Activated T-helper 1 cell treated with Interleukin-2 at 50 U/mL for 16 hours (primary cell): ENCODE data around the gene MXRA7.
"Not testable (repeated sequence)": the region's sequence is repeated elsewhere in the genome, so short reads cannot be mapped to it uniquely, and the experiment has no call there.

Source experiments
- DNase-seq: peaks from one replicate; pipeline ENCODE4 v3.0.0-alpha.2; 2020; ENCODE audit warnings: low read depth

The MXRA7 gene, protein sequence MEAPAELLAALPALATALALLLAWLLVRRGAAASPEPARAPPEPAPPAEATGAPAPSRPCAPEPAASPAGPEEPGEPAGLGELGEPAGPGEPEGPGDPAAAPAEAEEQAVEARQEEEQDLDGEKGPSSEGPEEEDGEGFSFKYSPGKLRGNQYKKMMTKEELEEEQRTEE

DNA sequence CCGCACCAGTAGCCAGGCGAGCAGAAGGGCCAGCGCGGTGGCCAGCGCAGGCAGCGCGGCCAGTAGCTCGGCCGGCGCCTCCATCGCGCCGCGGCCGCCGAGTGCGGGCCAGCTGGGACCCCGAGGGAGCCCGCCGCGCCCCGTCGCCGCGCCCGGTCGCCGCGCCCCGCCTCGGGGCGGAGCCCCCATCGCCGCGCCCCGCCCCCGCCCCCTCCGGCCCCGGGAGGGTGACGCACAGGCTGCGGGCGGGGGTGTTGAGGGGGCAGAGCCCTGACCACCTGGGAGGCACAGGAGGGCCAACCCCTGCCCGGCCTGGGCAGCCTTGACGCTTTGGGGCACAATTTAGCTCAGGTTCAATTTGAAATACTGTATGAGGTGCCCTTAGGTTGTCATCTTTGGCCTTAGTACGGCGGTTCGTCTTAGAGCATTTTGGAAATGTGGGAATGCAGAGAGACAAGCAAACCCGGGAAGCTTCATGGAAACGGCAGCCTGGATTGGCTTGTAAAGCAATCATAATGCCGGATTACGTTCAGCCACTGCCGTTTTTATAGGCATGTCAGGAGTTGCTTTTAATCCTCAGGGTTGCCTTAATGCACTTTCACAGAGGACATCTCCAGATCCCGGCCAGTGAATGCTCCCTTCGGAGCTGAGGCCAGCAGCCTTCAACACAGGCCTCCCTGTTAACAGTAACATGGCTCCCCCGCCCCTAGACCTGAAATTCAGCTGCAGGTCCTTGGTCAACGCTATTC is at the start of gene MXRA7:
Gene MXRA7, minus strand, starts transcription at position 103 of the 749 bp plus-strand sequence. Its CDS starts 19 bp downstream, at position 84.
- DNase-seq: peak; percentile 45

DNA sequence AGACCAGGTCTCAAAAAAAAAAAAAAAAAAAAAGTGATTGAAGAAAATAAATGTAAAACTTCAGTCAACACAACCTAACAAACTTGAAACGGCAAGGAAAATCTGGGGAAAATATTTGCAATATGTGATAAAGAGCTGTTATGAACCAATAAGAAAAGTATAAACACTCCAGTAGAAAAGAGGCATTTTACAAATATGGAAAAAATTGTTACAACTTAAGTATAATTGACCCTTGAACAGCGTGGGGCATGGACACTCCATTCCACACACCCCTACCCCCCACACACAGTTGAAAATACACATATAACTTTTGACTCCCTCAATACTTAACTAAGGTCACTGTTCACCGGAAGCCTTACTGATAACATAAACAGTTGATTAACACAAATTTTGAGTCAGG is 47.8 kb upstream of the MXRA7 start:
- DNase-seq: no peak

DNA sequence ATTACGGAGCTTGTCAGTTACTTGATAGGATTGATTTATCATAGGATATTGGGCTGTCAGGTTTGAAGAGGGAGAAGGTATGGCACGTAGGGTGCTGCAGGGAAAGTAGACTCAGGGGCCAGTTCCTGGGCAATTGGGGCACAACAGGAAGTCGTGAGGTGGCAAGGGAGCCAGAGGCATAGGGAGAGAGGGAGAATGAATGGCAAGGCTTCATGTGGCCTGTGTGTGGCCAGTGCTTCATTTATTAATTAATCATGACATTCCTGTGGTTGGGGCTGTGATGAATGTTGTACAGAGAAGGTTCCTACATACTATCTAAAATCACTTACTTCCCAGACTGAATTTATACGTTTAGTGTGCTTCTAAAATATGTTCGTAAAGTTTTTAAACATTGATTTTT is 46.5 kb upstream of the MXRA7 start:
- no peak for DNase-seq

DNA sequence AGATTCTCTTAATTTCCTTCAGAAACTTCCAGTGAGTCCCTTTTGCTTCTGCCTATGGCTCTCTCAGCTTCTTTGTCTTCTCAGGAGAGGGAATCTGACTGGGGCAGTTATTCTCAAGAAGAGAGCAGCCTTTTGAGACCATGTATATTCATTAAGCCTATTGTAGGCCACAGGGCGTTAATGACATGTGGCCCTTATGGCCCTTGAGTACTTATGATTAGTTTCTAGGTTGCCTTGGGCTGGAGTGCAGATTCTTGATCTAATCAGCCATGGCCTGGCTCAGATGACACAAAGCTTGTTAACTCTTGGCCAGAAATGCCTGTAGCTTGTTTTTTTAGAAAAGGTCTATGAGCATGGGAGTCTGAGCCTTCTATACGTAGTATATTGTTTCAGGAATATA is 44.5 kb upstream of the MXRA7 start:
- DNase-seq: no peak

DNA sequence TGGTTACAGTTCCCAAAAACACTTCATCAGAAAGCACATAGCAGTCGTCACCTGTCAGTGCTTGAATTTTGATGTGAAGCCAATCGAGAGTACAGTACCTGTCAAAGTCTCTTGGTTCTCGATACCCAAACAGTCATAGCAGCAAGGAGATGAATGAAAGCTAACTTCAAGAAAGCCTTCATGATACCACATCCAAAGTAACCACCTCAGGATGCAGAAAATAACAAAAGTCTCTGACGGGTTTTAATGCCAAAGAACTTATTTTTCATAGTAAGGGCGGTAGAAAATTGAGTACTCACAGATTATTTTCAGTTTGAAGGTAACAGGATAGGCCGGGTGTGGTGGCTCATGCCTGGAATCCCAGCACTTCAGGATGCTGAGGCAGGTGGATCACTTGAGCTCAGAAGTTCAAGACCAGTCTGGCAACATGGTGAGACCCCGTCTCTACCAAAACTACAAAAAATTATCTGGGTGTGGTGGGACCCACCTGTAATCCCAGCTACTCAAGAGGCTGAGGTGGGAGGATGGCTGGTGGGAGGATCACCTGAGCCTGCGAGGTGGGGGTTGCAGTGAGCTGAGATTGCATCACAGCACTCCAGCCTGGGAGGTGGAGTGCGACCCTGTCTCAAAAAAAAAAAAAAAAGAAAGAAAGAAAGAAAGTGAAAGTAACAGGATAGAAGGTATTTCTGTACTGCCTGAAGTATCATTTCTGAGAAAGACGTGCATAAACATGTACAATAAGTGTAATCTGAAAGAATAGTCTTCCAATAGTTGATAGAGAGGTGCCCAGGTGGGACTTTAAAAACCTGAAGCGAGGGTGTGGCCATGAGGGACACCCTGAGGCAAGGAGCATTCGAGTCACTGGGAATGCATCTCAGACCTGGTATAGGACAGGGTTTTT is 42.5 kb upstream of the MXRA7 start:
- no peak for DNase-seq

DNA sequence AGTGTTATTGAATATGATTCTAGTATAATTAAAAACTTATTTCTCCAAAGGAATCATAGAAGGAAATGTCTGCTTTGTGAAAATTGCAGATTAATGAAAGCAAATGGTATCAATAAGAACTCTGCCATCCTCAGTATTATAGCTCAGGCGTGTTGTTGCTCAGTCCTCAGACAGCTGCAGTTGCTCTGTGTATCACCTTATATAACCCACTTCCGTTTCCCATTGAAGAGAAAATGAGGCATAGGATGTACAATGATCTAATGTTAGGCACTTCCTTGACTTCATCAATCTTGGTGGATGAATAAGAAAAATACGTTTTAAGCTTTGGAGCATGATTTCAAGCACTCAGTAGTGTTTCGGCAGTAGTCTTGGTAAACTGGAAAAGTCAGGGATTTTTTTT is 41.2 kb upstream of the MXRA7 start:
- DNase-seq: no peak

DNA sequence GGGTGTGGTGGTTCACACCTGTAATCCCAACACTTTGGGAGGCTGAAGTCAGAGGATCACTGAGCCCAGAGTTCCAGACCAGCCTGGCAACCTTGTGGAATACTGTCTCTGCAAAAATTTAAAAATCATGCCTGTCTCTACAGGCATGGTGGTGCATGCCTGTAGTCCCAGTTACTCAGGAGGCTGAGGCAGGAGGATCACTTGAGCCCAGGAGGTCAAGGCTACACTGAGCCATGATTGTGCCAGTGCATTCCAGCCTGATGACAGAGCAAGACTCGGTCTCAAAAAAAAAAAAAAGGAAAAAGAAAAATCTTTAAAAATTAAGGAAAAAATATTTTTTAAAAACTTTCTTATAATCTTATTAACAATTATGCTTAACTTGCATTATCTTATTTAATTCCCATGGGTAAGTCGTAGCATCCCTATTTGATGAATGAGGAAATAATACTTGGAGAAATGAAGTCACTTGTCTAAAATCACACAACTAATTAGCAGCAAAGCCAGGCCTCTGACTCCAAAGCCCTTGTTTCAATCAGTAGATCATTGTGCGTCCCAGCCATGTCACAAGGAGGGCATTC is 40.7 kb upstream of the MXRA7 start:
- DNase-seq: no peak

DNA sequence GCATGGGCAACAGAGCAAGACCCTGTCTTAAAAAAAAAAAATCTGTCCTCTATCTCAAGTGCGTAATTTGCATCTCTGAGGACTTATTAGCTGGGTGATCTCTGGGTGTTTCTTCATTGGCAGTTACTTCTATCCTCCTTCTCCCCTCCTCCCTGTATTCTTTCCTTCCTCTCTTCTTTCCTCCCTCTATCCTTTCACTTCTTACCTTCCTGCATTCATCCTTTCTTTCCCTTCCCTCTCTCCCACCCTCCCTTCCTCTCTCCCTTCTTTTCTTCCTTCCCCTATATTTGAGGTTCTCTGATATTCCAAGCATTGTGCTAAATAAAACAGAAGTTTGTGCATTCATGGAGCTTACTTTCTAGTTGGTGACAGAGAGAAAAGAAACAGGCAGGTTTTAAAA is 37.9 kb upstream of the MXRA7 start:
- no peak for DNase-seq

DNA sequence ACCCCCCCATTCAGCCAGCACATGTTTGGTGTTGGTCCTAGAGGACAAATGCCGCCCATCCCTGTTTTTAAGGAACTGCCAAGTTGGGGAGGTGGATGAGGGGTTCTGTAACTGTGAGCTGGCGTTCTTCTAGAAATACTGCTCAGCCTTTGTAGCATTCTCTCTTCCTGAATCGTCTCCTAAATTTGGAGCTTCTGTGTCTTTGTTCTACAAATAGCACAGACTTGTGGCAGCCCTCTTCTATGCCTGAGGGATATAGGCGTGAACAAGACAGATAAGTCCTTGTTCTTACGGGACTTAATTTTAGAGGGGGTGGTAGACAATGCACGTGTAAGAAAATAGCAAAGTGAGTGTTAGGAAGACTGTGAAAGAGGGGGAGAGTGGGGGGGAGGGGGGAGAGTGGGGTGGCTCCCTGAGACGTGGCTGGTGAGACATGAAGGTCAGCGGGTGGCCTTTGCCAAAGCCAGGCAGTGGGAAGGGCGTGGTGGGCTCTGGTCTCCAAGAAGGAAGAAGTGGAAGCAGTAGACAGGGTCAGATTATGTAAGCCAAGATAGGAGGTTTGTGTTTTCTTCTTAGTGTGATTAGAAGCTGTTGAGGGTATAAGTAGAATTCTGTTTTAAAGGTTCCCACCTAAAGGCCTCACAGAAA is 37.1 kb upstream of the MXRA7 start:
- DNase-seq: no peak

DNA sequence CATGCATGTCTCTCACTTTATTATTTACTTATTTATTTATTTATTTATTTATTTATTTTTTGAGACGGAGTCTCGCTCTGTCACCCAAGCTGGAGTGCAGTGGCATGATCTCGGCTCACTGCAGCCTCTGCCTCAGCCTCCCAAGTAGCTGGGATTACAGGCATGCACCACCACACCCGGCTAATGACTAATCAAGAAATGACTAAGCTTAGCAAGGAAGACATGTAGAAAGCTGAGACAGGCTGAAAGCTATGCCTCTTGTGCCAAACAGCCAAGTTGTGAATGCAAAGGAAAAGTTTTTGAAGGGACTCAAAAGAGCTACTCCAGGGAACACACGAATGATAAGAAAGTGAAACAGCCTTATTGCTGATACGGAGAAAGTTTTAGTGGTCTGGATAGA is 35.0 kb upstream of the MXRA7 start:
- DNase-seq: not testable (repeated sequence)

DNA sequence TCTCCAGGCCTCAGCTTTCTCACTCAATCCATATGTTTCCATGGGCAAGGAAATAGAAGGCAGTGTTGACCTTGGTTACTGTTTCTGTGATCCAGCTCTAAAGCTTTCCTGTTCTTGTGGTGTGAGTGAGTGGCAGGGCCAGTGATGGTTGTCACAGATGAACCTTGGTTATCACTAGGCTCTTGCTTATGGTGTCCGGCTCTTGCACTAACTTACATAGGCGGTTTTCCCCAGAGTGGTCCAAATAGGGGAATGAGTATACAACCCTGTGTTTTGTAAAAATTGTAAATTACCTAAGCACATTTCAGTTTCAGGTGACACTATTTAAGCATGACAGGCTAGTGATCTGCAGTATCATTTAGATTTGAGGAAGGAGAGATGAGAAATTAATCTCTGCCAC is 34.0 kb upstream of the MXRA7 start:
- DNase-seq: no peak

DNA sequence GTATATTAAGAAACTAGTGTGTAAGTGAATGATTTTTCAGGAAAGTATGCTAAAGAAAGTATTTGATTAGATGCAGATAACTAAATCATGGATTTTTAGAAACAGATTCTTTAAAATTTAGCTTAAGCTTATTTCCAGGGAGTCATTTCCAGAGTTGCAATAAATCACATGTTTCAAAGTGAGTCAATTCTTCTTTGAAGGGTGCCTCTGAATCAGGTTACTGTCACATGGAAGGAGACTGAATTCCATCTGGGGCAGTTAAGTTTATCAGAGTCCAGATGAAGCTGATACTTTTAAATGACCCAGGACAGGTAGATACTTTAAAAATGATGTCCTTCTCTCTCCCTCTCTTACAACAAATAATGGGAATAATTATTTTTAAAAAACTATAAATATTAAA is 32.2 kb upstream of the MXRA7 start:
- no peak for DNase-seq

DNA sequence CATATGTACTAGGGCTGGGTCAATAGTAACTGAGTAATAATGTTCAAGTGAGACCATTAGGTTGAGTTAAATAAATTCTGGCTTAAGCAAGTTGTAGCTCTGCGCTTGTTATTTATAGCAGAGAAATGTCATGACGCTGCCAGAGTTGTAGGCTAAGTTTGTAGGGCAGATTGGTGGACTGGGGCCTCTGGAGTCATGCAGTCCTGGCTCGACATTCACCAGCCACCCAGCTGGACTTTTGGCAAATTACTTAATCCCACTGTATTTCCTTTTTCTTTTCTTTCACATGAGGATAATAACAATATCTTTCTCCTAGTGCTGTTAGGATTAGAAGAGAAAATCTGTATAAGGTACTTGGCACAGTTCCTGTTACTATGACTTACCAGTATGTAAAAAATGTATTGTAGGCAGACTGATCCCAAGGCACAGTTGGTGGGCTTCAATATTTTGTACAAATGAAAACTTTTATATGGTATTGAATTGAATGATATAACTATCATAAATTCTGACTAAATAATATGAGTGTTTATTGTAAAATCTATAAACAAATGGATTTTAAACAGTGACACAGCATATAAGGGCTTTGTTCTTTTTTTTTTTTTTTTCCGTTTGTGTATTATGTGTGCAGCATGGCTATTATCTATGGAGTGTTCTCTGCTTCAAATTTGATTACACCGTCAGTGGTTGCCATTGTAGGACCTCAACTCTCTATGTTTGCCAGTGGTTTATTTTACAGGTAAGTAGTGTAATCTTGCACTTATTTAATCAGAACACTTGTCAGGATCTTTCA is 29.8 kb upstream of the MXRA7 start:
- DNase-seq: no peak

DNA sequence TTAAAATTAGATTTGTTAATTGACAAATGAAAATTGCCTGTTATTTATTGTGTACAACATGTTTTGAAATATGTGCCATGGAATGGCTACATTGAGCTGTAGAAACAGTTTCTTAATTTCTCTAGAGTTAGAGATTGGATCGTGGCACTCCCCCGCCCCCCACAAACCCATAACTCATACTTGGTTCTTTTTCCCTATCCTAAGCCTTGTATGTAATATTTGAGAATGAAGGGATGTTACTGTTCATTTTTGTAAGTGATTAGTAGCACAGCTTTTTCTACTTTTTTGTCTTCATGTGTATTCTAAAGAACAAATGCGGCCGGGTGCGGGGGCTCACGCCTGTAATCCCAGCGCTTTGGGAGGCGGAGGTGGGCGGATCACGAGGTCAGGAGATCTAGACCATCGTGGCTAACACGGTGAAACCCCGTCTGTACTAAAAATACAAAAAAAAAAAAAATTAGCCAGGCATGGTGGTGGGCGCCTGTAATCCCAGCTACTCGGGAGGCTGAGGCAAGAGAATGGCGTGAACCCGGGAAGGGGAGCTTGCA is 28.9 kb upstream of the MXRA7 start:
- not testable (repeated sequence) for DNase-seq

DNA sequence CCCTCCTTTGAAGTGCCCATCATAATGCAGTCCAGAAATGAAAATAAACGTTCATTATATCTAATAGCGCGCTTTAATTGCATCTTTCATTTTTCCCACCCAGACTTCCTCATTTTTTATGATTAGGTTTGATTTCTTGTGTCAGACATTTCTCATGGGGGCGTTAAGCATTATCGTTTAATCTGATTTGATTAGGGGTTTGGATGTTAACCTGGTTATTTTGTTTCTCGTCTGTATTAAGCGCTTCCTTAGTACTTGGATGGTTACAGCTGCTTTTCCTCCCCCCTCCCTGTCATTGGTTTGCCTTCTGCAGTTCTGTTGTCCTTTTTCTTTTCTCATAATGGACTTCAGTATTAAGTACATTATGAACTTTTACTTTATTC is 27.7 kb upstream of the MXRA7 start:
- DNase-seq: no peak

DNA sequence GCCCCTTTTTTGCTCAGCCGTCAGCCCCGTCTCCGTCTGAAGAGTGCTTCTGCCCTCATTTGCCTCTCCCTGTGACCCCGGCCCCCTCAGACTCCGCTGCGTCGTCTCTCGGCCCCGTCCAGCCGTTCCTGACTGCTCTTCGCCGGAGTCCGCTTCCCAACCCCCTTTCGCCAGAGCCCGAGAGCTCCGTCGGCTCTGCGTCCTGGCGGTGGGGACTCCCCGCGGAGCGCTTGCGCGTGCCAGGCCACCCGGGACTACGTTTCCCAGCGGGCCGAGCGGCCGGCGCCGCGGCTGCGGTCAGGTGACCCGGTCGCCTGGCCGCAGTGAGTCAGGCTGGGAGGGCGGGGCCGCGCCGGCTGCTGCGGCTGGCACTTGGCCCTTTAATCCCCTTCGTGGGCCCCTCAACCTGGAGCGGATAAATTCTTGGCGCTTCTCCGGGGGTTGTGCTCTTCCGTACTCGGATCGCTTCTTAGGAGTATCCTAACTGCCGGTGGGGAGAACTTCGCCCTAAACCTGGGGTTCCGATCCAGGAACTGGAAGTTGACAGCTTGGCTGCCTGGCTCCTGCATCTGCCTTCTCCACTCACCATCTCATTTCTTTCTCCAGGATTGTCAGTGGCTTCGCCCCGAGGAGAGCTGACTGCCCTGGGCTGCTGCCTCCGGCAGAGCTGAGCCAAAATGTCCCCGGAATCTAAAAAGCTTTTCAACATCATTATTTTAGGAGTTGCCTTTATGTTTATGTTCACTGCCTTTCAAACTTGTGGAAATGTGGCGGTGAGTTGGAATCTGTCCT is 27.1 kb upstream of the MXRA7 start, which contains the start of gene MFSD11:
Gene MFSD11, plus strand, starts transcription at position 444 of the 792 bp plus-strand sequence. Its CDS starts 234 bp downstream, at position 678.
- DNase-seq: peak; percentile 90

DNA sequence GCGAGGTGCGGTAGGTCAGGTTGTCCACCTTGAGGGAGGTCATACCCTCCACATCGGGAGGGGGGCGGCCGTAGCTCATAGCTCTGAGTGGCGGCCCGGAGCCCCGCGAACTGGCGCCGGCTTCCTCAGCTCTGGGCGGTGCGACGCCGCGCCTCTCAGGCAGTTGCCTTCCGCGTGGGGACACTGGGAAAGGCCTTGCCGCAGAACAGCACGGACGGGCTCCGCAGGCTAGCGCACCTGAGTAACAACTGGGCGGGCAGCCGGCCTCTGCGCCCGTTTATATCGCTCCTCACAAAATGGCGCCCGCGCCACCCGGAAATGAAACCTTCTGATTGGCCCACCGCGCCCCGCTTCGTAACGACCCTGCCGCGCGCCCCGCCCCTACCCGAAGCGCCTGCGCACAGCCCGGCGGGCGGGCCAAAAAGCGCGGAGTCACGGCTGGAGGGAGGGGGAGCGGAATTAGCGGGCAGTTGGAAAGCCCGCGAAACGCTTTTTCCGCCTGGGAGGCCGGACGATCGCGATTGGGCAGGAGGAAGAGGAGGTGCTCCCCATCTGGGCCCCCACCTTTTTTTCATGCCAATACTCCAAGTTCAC is 26.4 kb upstream of the MXRA7 start, which contains the start of gene SRSF2:
Gene SRSF2, minus strand, starts transcription at position 250 of the 594 bp plus-strand sequence. Its CDS starts 171 bp downstream, at position 79.
- DNase-seq: peak; percentile 99

DNA sequence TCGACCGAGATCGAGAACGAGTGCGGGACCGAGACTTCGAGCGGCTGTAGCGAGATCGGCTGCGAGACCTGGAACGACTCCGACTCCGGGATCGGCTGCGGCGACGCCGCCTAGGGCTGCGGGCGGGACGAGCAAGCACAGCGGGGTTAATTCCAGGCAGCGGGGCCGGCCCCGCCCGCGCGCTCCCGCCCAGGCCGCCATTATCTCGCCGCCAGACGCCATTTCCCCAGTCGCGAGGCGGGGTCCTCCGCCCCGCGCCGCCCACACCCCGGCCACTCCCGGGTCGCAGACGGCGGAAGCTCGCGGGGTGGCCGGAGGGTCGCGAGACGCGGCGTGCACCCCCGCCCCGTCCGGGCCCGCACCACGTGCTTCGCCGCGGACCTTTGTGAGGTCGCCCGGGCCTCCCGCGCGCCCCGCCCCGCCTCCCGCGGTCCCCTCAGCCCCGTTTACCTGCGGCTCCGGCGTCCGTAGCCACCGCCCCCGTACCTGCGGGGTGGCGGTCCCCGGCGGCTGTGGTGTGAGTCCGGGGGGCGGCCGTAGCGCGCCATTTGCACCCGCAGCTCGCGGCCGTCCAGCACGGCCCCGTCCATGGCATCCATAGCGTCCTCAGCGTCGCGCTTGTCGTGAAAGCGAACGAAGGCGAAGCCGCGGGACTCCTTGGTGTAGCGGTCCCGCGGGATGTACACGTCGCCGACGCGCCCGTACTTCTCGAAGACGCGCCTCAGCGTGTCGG is 25.8 kb upstream of the MXRA7 start:
- DNase-seq: peak; percentile 62
